GM21390 (cell line): ENCODE measurements around the gene XYLT2.
"Not testable (repeated sequence)": the region's sequence is repeated elsewhere in the genome, so short reads cannot be mapped to it uniquely, and the experiment has no call there.

ENCODE experiments used
- ATAC-seq: cut with Tn5 transposase; IDR thresholded peaks from one replicate; pipeline ENCODE4 v1.9.1; 2021; ENCODE audit not compliant: unreplicated experiment

XYLT2 gene

GRCh38 chr17:50388728-50389127 lies 42.8 kb downstream of the XYLT2 start:
- no peak for ATAC-seq

DNA sequence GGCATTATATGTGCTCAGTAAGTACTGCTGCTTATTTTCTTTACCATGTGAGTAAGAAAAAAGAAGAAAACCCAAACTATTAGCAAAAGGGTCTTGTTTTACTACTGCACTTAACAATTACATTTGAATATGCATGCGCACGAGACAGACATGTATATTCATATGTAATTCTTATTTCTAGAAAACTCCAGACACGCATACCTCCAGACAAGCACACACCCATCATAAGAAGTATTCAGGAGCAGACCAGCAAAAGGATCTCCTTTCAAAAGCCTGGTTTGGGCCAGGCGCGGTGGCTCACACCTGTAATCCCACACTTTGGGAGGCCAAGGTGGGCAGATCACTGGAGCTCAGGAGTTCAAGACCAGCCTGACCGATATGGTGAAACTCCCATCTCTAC lies 43.6 kb downstream of the XYLT2 start:
- ATAC-seq, result no peak

DNA sequence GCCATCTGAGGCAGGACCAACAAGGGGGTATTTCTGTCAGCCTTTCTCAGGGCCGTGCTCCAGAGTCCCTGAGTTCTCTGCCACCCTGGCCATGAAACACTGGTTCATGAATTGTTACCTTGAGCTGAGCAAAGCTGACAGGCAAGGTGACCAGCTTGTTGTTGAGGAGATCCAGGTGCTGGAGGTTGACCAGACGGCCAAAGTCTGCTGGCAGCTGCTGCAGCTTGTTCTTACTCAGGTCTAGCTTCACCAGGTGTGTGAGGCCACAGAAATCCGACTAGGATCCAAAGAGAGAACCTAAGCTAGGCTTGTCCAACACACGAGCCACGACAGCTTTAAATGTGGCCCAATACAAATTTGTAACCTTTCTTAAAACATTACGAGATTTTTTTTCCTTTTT lies 46.7 kb downstream of the XYLT2 start:
- ATAC-seq, result no peak

GRCh38 chr17:50393700-50394099 lies 47.8 kb downstream of the XYLT2 start:
- no peak for ATAC-seq

- no peak for ATAC-seq
Measured at GRCh38 chr17:50394711-50395110, 48.8 kb downstream of the XYLT2 start.

DNA sequence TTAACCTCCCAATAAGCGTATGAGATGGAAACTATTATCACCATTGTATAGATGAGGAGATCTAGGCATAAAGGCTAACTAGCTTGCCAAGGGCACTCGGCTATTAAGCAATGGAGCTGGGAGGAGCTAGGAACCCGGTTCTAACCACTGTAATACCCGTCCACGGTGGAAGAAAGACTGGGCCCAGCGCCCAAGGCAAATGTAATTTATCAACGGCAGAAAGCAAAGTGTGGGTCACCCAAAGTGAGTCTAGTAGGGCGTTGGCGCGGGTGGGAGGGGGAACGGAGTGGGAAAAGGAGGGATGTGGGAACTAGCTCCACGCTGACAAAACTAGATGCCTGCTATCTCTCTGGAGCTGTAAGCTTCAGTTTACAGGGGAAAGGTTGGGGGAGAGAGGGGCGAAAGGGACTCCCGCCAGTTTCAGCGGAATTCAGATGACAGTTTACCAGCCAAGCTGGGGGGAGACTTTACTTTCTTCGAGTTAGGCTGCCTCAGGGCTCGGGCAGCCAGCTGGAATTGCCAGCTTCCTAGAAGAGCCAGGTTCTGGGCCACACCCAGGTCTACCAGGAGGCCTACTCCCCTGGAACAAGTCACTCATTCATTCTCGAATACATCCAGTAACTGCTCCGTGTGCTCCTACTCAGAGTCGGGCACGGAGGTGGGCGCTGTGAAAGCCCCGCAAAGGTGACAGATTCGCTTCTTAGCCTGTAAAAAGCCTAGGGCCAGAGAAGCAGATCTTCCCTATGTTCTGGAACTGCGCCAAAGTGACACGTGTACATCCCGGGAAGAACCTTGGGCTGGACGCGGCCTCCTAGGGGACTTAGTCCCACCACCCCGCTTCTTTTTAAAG lies 50.6 kb downstream of the XYLT2 start:
- ATAC-seq, result no peak

DNA sequence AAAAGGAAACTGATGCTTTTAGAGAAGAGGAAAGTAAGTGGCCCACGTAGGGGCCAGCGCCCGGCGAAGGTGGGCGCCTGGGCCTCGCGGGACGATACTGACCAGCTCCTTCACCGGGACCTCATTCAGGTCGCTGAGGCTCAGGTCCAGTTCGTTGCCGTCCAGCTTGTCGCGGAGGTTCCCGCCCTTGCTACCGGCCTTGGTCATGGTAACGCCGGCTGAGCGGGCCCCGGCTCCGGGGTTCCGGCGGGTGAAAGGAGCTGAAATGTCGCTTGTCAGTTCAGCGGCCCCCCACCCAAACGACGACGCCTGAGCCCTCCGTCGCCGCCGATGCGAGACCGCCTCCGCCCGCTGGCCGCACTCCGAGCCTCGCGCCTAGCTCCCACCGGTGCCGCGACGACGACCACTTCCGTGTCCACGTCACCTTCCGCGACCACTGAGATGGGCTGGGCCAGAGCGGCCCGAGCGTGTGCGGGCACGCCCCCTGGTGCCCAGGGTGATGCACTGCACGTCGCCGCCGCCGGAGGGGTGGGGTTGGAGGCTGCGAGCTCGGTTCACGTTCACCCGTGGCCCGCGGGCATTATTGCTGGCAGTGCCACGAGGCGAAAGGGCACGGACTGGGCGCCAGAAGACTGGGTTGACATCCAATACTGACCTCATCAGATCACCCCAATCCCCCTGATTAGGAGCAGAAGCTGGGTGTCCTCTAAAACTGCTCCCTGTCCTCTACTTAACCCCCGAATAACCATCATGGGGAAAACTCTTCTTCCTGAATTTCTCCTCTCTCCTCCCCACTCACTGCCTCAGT lies 51.4 kb downstream of the XYLT2 start, which contains the start of gene LRRC59:
TSS of gene LRRC59 (minus strand) at position 413 of the 808 bp plus-strand sequence. CDS start at position 207, 206 bp downstream.
- ATAC-seq, result peak; percentile 96

DNA sequence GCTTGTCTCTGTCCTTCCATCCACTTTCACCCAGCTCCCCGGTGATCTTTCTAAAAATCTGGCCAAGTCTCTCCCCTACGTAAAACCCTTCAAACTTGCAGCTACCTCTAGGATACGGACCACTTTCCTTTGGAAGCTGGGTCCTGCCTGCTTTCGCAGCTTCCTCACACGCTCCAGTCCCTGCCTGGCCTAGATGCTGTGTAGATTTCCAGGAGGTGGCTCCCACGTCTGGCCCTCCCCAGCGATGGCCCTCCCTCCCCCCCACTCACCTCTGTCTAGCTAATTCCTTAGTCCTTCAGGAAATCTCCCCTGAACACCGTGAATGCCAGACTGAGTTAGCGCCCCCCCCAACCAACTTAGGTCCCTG lies 52.0 kb downstream of the XYLT2 start:
- no peak for ATAC-seq

GRCh38 chr17:50398672-50399071 lies 52.7 kb downstream of the XYLT2 start:
- not testable (repeated sequence) for ATAC-seq

GRCh38 chr17:50399591-50399990 lies 53.7 kb downstream of the XYLT2 start:
- ATAC-seq, result not testable (repeated sequence)

DNA sequence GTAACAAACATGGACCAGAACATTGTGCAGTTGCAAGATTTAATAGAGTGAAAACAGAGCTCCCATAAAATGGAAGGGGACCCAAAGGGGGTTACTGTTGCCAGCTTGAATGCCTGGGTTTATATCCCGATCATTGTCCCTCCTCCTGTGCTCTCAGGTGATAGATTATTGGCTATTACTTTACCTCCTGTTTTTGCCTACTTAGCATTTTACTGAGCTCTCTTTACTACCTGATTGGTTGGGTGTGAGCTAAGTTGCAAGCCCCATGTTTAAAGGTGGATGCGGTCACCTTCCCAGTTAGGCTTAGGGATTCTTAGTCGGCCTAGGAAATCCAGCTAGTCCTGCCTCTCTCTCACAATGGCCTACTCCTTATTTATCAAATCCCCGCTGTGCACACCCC lies 59.4 kb downstream of the XYLT2 start:
- not testable (repeated sequence) for ATAC-seq

DNA sequence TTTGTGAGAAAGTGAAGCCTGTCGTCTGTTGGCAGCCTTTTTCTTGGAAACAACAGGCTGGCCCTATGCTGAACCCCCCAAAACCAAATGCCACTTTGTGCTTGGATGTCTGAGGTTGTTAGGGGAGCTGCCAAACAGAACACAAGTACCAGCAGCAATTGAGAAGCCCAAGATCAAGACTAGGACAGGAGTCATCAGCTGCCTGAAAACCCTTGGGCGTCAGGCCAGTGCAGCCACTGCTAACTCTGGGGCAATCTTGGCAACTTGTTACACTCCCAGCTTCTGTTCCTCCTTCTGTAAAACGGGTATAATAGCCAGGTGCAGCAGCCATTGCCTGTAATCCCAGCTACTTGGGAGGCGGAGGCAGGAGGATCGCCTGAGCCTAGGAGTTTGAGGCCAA lies 60.7 kb downstream of the XYLT2 start:
- ATAC-seq, result no peak

- ATAC-seq, result no peak
Measured at GRCh38 chr17:50407921-50408320, 62.0 kb downstream of the XYLT2 start.
